ENCODE data around the gene SPAG4.

The SPAG4 gene

DNA sequence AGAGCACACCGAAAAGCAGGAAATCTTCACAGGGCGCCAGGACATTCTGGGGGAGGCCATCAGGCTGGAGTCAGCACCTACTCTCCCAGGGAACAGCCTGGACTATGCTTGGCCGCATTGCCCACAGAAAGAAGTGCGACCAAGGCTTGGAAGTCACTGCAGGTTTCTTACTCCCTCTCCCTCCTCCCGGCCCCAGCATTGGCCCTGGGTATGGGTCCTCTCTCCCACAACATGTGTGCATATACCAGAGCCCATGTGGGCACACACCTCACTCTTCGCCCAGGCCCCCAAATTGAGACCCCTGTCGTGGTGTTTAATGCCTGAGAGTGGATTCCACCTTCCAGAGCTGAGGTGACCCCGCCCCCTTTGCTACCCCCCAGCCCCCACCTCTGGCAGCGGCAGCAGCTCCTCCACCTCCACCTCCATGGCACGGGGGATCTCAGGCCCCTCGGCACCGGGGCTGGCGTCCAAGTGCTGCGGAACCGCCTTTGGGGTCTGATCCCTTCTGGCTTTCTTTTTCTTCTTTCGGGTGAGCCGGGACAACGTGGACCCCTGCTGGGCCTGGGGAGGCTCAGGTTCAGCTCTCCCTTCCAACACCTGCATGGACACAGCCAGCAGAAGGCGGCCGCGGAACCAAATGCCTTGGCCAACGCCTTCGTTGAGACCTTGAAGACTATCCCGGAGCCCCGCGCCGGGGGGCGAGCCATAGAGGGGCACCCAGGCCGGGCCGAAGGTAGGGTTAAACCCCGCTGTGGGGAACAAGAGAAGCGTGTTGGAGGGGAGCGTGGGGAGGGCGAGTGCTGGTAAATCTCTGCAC, 15.2 kb upstream of the SPAG4 start:
- DNase-seq = no peak

DNA sequence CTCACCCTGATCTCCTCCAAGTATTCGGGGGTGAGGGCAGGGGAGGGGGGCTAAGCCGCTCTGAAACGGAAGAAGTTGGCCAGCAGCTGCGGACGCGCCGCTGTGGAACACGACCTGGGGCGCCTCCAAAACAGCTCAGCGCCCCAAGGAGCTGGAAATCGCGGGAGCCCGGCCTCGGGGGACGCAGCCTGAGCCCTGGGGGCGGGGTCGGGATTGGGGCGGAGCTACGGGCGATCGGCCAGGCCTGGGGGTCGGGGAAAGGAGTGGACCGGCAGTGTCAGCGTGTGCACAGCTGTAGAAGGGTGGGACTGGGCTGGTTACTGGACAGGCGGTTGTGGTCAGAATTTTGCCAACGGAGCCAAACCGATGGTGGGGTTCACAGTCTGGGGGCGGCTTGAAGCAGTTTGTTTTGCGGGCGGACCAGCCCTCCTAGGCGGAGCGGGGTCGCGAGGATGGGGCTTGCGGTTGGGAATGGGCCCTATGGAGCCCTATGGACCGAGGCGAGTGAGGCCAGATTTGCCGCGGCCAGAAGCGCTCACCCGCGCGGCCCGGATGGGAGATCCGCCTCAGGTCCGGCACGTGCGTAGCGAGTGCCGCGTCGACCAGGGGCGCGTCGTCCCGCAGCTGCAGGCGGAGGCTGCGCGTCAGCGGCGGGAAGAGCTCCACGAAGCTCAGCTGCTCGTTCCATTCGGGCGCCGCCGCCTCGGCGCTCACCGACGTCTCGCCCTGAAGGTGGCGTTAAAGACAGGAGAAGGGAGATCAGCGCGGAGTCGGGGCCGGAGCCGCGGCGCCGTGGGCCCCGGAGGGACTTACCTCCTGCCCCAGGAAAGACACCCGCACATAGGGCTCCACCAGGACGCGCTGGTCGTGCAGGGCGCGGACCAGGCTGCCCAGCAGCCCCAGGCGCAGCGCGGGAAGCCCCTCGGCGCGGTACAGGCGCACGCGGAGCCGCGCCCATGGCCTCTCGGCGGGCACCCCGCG, 14.3 kb upstream of the SPAG4 start:
- DNase-seq = no peak

DNA sequence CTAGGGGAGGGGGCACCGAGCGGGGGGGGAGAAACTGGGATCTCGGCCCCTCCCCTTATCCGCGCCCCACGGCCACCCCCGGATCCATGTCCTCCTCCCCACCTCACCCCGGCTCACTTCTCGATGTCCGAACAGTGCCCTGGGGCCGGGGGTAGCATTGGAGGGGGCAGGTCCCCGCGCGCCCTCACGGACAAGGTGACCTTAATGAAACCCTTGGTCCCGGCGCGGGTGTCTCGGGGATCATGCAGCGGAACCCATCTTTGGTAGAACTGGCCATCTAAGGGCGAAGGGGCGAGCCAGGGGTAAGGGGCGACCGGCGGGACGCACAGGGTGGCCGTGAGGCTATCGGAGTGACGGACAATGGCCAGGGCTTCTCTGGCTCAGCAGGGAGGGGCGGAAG, 13.6 kb upstream of the SPAG4 start:
- DNase-seq = no peak

DNA sequence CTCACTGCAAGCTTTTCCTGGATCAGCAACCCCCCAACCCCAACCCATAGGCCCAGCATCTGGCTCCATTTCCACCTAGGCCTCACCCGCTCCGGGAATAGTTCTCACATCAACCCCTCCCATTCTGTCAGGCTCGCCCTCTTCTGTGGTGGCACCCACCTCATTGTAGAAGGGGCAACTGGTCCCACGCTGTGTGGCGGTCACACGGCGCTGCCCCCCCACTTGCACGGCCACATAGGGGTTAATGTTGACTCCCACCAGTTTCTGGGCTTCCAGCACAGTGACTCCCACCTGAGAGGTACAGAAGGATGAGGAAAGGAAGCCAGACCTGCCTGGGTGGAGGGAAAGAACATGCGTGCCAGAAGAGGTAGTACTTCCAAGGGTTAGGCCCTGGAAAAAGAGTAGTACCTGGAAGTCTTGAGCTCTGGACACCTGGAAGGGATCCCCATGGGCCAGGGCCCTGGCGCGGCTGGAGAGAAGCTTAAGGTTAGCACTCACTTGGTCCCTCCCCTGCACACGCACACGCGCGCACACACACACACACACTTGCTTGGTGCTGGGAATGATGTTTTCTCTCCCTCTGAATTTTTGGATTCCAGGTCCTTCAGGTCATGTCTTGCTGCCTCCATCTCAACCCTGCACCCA, 12.7 kb upstream of the SPAG4 start:
- no peak for DNase-seq

DNA sequence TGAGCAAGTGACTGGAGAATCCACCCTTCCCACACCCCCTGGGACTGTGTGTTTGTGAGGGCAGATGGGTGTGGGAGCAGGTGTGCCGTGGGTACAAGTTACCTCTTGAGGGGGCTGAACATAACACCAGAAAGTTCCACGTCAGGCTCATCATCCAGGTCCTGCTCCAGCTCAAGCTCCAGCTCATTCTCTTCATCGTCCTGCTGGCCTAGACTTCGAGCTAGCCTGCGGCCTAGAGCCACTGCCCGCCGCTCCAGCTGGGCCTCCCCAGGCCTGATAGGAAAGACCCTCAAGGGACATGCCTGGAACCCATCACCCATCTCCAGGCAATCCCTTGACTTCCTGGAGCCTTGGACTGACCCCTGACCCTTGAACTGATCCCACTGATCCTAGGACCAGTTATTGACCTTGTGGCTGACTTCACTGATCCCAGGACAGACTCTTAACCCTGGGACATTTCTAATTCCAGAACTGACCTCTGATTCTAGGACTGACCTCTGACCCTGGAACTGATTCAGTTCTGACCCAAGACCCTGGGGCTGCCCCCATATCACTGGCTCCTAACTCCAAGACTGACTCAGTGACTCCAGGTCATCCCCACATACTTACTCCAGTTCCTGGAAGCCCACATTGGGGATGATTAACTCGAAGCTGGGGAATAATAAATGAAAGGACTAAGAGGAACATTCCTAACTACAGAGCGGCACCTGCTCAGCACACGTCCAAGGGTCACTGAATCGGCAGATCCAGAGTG, 11.8 kb upstream of the SPAG4 start:
- DNase-seq = no peak

DNA sequence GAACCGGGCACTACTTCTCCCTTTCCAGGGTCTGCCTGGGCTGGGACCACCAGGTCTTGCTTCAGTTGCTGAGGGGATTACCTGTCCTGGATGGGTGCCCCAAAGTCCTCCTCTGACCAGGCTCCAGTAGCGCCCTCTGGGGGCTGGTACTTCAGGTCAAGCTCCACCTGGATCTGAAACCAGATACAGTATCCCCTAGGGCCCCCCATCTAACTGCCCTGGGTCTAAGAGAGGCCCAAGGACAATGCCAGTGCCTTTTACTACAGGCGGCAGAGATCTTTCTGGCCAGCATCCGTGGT, 11.2 kb upstream of the SPAG4 start:
- DNase-seq = no peak

DNA sequence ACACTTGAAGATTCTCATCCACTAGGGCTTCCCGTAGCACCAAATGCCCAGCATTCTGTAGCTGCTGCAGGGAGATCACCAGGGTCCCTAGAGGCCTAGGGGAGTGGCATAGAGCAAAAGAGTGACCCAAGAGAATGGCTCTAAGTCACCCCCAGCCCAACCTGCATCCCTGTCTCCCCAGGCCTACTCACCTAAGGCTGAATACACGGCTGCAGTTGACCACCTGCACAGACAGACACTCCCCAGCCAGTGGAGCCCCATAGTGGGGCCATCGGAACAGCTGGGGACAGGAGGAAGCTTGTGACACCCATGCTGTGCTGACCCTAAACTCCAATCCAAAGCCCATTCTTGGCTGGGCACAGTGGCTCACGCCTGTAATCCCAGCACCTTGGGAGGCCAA, 9.5 kb upstream of the SPAG4 start:
- DNase-seq = no peak

DNA sequence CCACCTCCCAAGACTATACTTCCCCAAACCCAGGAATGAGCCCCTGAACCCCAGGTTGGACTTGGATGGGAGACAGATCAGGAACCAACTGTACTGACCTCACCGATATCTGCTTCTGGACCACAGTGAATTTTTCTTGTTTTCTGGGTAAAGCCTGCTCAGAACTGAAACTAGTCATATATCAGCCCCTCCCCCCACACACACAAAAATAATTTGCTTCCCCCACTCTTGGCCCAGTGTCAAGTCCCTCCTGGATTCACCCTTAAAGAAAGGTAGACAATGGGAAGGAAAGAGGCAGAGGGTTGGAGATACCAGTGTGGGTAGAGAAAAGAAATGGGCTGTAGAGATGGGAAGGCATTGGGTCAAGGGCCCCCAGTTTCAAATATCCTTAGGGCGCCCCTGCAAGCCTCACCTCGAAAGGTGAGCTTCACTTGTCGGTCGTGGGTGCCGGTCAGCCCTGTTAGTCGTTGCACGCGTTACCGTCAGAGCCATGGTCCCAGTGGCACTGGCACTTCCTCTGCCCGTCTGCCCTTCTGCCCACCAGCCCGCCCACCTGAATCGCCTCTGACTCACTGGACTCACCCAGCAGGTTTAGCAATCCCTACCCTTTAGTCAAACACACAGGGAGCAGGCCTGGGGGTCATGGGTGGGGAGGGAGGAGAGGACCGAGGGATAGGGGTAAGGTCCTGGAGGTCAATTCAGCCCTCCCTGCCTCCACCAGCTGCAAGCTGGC, 8.5 kb upstream of the SPAG4 start:
- DNase-seq = no peak

DNA sequence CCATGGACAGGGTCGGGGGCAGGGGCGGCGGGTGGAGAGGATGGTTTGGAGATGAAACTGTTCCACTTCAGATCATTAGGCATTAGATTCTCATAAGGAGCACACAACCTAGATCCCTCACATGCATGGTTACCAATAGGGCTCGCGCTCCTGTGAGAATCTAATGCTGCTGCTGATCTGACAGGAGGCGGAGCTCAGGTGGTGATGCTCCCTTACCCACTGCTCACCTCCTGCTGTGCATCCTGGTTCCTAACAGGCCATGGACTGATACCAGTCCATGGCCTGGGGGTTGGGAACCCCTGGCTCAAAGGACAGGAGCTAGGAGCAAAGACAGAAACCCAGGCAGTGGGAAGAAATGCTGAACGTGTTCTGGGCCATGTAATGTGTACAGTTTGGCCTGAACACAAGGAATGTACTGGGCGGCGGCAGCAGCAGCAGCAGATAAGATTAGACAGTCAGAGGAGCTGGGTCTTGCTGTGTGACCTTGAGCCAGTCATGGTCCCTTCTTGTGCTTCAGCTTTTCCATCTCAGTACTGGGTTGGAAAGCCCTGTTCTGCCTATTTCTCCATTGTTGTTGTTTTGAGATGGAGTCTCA, 4.7 kb upstream of the SPAG4 start:
- DNase-seq = no peak

DNA sequence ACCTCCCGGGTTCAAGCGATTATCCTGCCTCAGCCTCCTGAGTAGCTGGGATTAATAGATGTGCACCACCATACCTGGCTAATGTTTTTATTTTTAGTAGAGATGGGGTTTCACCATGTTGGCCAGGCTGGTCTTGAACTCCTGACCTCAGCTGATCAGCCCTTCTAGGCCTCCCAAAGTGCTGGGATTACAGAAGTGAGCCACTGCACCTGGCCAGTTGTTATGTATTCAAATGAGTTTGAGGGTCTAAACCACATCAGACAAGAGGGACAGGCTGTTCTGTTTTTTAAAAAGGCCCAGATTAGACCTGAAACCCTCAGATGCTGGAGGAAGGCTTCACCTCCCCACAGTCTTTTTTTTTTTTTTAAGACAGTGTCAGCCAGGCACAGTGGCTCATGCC, 4.1 kb upstream of the SPAG4 start:
- no peak for DNase-seq

DNA sequence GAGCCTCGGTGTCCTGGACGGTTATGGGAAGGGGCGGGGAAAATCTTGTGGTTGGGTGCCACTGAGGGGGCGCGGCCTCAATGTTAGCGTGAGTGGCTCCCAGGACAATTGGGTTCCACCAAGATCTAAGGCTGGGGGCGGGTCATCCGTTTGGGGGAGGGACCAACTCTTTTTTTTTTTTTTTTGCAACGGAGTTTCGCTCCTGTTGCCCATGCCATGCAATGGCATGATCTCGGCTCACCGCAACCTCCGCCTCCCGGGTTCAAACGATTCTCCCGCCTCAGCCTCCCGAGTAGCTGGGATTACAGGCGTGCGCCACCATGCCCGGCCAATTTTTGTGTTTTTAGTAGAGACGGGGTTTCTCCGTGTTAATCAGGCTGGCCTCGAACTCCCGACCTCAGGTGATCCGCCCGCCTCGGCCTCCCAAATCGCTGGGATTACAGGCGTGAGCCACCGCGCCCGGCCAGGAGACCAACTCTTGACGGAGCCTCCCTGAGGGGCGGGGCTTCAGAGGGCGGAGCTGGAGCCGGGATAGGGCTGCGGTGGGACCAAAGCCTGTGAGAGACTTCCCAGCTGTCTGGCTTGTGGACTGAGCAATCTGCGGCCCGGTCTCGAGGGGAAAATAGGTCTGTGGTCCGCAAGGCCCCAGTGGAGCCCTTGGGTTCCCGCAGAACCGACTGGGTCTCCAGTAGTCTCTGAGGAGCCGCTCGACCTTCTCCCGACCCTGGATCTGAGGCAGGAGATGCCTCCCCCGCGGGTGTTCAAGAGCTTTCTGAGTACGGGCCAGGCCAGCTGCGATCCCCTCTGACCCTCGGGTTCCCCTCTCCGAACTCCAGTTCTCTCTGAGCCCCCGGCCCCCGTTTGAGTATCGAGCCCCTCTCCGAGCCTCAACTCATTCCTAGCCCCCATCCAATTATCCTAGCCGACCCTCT, 1.1 kb downstream of the SPAG4 start:
- DNase-seq = peak; percentile 15

DNA sequence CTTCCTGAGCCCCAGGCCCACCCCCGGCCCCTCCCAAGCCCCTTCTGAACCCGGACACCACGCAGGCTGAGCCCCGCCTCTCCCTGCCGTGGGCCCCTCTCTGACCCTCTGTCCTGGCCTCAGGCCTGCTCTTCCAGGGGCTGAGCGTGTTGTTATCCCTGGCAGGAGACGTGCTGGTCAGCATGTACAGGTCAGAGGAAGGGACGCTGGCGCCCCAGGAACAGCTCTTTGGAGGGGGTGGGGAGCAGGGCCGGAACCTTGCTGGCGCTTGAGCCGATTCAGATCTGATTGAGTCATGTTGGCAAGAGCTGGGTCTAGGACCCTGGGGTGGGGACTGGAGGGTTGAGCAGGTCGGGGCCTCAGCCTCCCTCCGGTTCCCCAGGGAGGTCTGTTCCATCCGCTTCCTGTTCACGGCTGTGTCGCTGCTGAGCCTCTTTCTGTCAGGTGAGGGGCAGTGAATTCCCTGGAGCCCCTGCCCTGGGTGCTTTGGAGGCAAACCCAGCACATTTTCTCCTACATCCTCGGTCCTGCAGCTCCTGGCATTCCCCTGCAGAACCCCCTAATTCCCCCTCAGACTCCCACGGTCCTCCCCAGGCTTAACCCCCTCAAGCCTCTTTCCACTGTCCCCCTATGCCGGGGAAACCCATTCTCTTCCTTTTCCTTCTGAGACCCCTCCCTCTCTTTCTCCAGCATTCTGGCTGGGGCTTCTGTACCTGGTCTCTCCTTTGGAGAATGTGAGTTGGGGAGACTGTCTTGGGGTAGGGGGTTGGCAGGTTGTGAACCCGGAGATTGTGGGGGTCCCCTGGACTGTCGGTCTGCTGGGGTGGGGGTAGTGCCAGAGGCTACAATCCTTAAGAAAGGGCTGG, 2.0 kb downstream of the SPAG4 start:
- peak; percentile 65 for DNase-seq

DNA sequence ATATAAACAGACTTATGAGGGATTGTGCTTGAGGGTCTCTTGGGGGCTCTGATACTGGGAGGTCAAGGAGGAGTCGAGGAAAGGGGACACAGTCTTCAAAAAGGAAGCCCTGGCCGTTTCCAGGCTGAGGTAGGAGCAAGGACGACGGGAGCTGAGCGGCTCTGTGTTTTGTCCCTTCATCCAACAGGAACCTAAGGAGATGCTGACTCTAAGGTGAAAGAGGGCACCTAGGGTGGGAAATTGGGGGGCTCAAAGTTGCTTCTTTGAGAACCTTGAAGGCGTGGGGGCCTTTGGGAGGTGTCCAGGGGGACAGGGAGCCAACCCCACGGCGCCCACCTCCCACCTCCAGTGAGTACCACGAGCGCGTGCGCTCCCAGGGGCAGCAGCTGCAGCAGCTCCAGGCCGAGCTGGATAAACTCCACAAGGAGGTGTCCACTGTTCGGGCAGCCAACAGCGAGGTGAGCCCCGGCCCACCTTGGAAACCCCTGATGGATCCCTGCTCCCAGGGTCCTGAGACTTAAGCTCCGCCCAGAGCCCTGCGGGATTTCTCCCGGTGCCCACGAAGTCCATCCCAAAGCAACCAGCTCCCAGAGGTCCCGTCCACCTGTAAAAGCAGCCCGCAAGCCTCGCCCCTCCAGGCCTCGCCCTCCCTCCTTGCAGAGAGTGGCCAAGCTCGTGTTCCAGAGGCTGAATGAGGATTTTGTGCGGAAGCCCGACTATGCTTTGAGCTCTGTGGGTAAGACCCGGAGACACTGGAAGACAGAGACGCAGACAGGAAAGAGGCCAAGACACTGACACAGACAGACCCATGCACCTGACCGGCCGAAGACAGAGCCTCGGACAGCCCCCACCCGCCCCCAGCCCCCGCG, 2.9 kb downstream of the SPAG4 start:
- no peak for DNase-seq

DNA sequence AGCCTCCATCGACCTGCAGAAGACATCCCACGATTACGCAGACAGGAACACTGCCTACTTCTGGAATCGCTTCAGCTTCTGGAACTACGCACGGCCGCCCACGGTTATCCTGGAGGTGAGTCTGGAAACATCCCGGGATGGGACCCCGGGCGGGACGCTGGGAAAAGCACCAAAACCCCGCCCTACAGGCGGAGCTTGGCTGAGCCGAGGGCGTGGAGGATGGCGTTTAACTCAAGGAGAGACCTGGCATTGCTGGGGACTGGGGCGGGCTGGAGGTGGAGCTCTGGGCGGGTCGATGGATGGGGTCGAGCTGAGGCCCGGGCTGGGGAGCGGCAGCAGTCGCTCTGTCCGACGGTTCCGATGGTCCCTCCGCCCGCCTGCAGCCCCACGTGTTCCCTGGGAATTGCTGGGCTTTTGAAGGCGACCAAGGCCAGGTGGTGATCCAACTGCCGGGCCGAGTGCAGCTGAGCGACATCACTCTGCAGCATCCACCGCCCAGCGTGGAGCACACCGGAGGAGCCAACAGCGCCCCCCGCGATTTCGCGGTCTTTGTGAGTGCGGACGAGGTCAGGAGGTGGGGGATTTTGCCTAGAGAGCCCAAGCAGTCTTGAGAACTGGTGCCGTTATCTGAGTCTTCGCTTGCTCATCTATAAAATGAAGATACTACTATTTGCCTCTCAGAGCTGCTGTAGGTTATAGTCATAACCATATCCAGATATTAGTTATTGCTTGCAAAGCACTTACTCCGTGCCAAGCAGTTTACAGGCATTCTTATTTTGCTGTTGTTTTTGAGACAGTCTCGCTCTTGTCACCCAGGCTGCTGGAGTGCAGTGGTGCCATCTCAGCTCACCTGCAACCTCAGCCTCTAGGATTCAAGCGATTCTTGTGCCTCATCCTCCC, 3.8 kb downstream of the SPAG4 start:
- DNase-seq = peak; percentile 89

DNA sequence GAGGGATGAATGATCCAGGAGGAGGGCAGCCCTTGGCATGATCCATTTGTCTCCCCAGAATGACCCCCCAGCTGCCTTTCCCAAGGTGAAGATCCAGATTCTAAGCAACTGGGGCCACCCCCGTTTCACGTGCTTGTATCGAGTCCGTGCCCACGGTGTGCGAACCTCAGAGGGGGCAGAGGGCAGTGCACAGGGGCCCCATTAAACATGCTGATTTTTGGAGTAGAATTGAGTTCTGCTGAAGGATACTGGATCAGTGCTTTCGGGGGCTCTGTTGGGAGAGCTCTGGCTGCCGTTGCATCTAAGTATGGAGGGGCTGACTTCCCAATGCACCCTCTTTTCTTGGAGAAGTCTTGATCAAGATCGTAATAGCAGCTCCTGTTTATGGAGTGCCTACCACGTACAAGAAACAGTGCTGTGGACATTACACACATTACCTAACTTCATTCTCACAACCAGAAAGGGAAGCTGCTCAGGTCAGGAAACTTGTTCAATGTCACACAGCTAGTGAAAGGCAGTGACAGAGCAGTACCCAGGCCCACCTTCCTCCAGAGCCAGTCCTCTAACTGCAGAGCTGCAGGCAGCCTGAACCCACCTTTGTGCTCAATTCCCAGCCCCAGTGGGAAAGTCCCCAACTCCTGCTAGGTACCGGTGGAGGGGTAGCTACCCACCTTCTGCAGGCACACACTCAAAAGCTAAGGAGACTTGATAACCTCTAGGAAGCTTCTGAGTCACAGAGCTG, 5.4 kb downstream of the SPAG4 start:
- DNase-seq = no peak

DNA sequence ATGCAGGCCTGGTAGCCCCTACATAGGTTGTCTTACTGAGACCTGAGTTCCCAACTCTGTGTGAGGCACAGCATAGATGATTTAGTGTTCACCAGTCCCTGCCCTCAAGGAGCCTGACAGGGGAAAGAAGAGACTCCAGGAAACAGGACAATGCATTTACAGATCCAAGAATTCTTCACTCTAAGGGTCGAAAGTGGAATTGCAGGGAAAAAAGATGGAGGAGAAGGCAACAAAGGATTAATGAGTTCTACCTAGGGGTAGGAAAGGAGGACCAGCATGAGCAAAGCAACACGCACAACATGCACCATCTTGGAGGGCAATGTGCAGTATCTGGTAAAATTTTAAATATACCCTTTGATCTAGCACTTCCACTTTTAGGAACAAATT, 5.9 kb downstream of the SPAG4 start:
- no peak for DNase-seq

Measured in kidney glomerular epithelial cell (primary cell).